Prostate gland (tissue), 2 donors: ENCODE data around the gene LOXHD1.

Experiments
- POLR2A ChIP-seq: fragments of 450-650 bp; IDR thresholded peaks from one replicate; pipeline ENCODE4 v1.6.1; 2016; ENCODE audit warnings: antibody characterized with exemption, mild to moderate bottlenecking
- POLR2AphosphoS5 ChIP-seq: sonication (generic); formaldehyde crosslinking; IDR thresholded peaks from one replicate; pipeline ENCODE4 v1.6.1; 2017; ENCODE audit warnings: antibody characterized with exemption
- TF ChIP-seq, protein P1 (sequence below), 4 experiments: fragments of 200-600 bp in 2 of 4; fragments of 450-650 bp in 2 of 4; sonication (generic) in 2 of 4; IDR thresholded peaks; 1 replicate in 3 of 4; 2 replicates in 1 of 4; pipeline ENCODE4 v1.5.1; 2016 to 2019; ENCODE audit warnings: antibody characterized with exemption in 4 of 4, mild to moderate bottlenecking in 2 of 4, moderate library complexity in 2 of 4

GRCh38 chr18:46686186-46686585 lies 29.2 kb upstream of the LOXHD1 start:
- TF ChIP-seq, protein P1, sequence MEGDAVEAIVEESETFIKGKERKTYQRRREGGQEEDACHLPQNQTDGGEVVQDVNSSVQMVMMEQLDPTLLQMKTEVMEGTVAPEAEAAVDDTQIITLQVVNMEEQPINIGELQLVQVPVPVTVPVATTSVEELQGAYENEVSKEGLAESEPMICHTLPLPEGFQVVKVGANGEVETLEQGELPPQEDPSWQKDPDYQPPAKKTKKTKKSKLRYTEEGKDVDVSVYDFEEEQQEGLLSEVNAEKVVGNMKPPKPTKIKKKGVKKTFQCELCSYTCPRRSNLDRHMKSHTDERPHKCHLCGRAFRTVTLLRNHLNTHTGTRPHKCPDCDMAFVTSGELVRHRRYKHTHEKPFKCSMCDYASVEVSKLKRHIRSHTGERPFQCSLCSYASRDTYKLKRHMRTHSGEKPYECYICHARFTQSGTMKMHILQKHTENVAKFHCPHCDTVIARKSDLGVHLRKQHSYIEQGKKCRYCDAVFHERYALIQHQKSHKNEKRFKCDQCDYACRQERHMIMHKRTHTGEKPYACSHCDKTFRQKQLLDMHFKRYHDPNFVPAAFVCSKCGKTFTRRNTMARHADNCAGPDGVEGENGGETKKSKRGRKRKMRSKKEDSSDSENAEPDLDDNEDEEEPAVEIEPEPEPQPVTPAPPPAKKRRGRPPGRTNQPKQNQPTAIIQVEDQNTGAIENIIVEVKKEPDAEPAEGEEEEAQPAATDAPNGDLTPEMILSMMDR (IDR thresholded peaks at IDR 0.05), result no peak
- TF ChIP-seq POLR2AphosphoS5, result no peak
- no peak for TF ChIP-seq POLR2A
